Measurements from ENCODE around the gene DYNC1I1.
A peak's percentile ranks its signal among the peaks of the same experiment; 100 is the strongest.

The DYNC1I1 gene

GRCh38 chr7:96085953-96086352, 313.6 kb downstream of the DYNC1I1 start:
- no peak for DNase-seq (ENCODE audit: low spot score)

GRCh38 chr7:96088579-96088978, 316.2 kb downstream of the DYNC1I1 start:
- DNase-seq (ENCODE audit: low spot score): peak; percentile 71

GRCh38 chr7:96089511-96089910, 317.2 kb downstream of the DYNC1I1 start:
- DNase-seq (ENCODE audit: low spot score): no peak

- no peak for DNase-seq (ENCODE audit: low spot score)
These were observed 318.4 kb downstream of the DYNC1I1 start for GRCh38 chr7:96090756-96091155.

- DNase-seq (ENCODE audit: low spot score): peak; percentile 34
These were observed 321.1 kb downstream of the DYNC1I1 start for GRCh38 chr7:96093435-96093834.

- no peak for DNase-seq (ENCODE audit: low spot score)
These were observed 325.5 kb downstream of the DYNC1I1 start for GRCh38 chr7:96097835-96098234.

- DNase-seq (ENCODE audit: low spot score): no peak
These were observed 328.4 kb downstream of the DYNC1I1 start for GRCh38 chr7:96100737-96101136.

GRCh38 chr7:96102096-96102811, 329.9 kb downstream of the DYNC1I1 start:
- DNase-seq (ENCODE audit: low spot score): no peak

GRCh38 chr7:96104984-96105383, 332.6 kb downstream of the DYNC1I1 start:
- no peak for DNase-seq (ENCODE audit: low spot score)

GRCh38 chr7:96111405-96111804, 339.1 kb downstream of the DYNC1I1 start:
- DNase-seq (ENCODE audit: low spot score): no peak

- no peak for DNase-seq (ENCODE audit: low spot score)
These were observed 341.8 kb downstream of the DYNC1I1 start for GRCh38 chr7:96114190-96114589.

- no peak for DNase-seq (ENCODE audit: low spot score)
These were observed 343.8 kb downstream of the DYNC1I1 start for GRCh38 chr7:96116173-96116572.

- no peak for DNase-seq (ENCODE audit: low spot score)
These were observed 346.2 kb downstream of the DYNC1I1 start for GRCh38 chr7:96118449-96119001.

- no peak for DNase-seq (ENCODE audit: low spot score)
These were observed 348.3 kb downstream of the DYNC1I1 start for GRCh38 chr7:96120445-96121225.

GRCh38 chr7:96121752-96122151, 349.4 kb downstream of the DYNC1I1 start:
- no peak for DNase-seq (ENCODE audit: low spot score)

GRCh38 chr7:96122746-96123145, 350.4 kb downstream of the DYNC1I1 start:
- no peak for DNase-seq (ENCODE audit: low spot score)

- no peak for DNase-seq (ENCODE audit: low spot score)
These were observed 354.0 kb downstream of the DYNC1I1 start for GRCh38 chr7:96126382-96126781.

GRCh38 chr7:96127746-96128145, 355.4 kb downstream of the DYNC1I1 start:
- no peak for DNase-seq (ENCODE audit: low spot score)

GRCh38 chr7:96131525-96131924, 359.2 kb downstream of the DYNC1I1 start:
- DNase-seq (ENCODE audit: low spot score): no peak

GRCh38 chr7:96135241-96135640, 362.9 kb downstream of the DYNC1I1 start:
- DNase-seq (ENCODE audit: low spot score): no peak

GRCh38 chr7:96136600-96137239, 364.4 kb downstream of the DYNC1I1 start:
- DNase-seq (ENCODE audit: low spot score): no peak

- DNase-seq (ENCODE audit: low spot score): no peak
These were observed 371.3 kb downstream of the DYNC1I1 start for GRCh38 chr7:96143495-96144259.
